Type B pancreatic cell (in vitro differentiated cells): ENCODE measurements around the gene KIF26B. TPM values are rescaled to one million over a fixed set of nuclear protein-coding genes. Genes with fewer than 3 reads are reported as not detected.
A peak's percentile ranks its signal among the peaks of the same experiment; 100 is the strongest.

Experiments used
- DNase-seq: peaks from one replicate; pipeline ENCODE4 v3.0.0; 2021; ENCODE audit warnings: mixed read lengths; ENCODE audit not compliant: unreplicated experiment; ENCODE audit errors: extremely low spot score
- H3K27ac Mint-ChIP-seq: 2 replicates; pipeline ENCODE4 v1.8.0; 2021; ENCODE audit warnings: mild to moderate bottlenecking, mixed read lengths
- H3K27me3 Mint-ChIP-seq: 2 replicates; pipeline ENCODE4 v1.8.0; 2021; ENCODE audit warnings: mixed read lengths
- H3K36me3 Mint-ChIP-seq: 2 replicates; pipeline ENCODE4 v1.8.0; 2021; ENCODE audit warnings: mixed read lengths
- H3K4me1 Mint-ChIP-seq: one replicate; pipeline ENCODE4 v1.8.0; 2021; ENCODE audit warnings: mixed read lengths; ENCODE audit not compliant: unreplicated experiment
- H3K4me3 Mint-ChIP-seq: 2 replicates; pipeline ENCODE4 v1.8.0; 2021; ENCODE audit warnings: mild to moderate bottlenecking, mixed read lengths
- H3K9me3 Mint-ChIP-seq: 2 replicates; pipeline ENCODE4 v1.8.0; 2021; ENCODE audit warnings: mixed read lengths
- CTCF ChIP-seq: fragments of 200-600 bp; sonication (generic); conservative IDR thresholded peaks from 2 replicates; pipeline ENCODE4 v1.5.0; 2021; ENCODE audit warnings: antibody characterized with exemption, mild to moderate bottlenecking
- total RNA-seq: library from RNA; stranded (reverse); gene quantifications from 2 replicates; pipeline ENCODE4 v1.2.1, GENCODE V29; 2021; ENCODE audit warnings: low replicate concordance

The KIF26B gene
- total RNA-seq, 1 donor from 2014 or later = 22.1 TPM

DNA sequence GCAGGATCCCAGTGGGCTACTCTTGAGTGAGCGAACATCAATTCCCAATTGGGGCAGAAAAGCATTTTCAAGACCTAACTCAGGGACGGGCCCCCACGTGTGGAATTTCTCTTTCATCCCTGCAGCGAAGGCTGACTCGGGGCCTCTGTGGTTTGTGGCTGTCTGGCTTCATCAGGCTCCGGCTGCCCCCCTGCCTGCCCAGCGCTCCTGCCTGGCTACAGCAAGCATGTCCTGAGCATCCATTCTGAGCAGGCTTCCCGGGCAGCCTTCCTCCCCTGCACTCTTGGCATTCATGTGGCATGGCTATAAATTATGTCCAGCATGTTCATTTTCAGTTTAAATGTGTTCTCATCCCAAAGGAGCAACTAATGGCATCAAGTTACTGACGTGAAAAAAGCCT lies 588.1 kb downstream of the KIF26B start:
- H3K4me3 Mint-ChIP-seq = peak overlapping the region; percentile 49
- no peak for DNase-seq
- peaks cover 17% of the 10 kb centered on the region for H3K36me3 Mint-ChIP-seq
- peaks cover 3% of the 10 kb centered on the region for H3K27me3 Mint-ChIP-seq
- peaks cover 16% of the 10 kb centered on the region for H3K4me1 Mint-ChIP-seq
- no peak overlapping the region for H3K27ac Mint-ChIP-seq
- no peak for TF ChIP-seq CTCF
- peaks cover 11% of the 10 kb centered on the region for H3K9me3 Mint-ChIP-seq

DNA sequence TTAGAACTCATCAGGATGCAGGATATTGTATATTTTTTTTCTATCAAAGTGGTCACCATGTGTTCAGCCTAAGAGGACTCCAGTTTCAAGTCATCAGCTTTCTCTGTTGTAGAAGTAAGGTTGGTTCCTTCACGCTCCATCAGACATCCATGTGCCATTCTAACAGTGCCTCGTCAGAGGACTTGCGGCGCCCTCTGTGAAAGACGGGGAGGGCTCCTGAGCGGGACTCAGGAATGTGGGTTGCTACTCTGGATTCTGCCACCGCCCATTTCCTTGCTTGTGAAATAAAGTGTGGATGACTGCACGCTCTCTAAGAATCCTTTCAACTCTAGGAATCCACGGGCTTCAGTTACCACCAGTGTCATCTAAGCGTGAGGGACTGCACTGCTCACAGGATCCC lies 593.5 kb downstream of the KIF26B start:
- DNase-seq = no peak
- H3K4me3 Mint-ChIP-seq = no peak overlapping the region
- H3K27me3 Mint-ChIP-seq = peaks cover 3% of the 10 kb centered on the region
- H3K36me3 Mint-ChIP-seq = peaks cover 18% of the 10 kb centered on the region
- peaks cover 24% of the 10 kb centered on the region for H3K4me1 Mint-ChIP-seq
- H3K27ac Mint-ChIP-seq = no peak overlapping the region
- TF ChIP-seq CTCF = no peak
- peaks cover 9% of the 10 kb centered on the region for H3K9me3 Mint-ChIP-seq

- H3K9me3 Mint-ChIP-seq = peaks cover 9% of the 10 kb centered on the region
- H3K27ac Mint-ChIP-seq = no peak overlapping the region
- TF ChIP-seq CTCF = no peak
- H3K4me1 Mint-ChIP-seq = peaks cover 20% of the 10 kb centered on the region
- H3K27me3 Mint-ChIP-seq = peaks cover 3% of the 10 kb centered on the region
- peaks cover 18% of the 10 kb centered on the region for H3K36me3 Mint-ChIP-seq
- H3K4me3 Mint-ChIP-seq = no peak overlapping the region
- DNase-seq = no peak
Observed at GRCh38 chr1:245748646-245749045, 593.9 kb downstream of the KIF26B start.

GRCh38 chr1:245749053-245749452 lies 594.3 kb downstream of the KIF26B start:
- no peak overlapping the region for H3K4me3 Mint-ChIP-seq
- no peak for DNase-seq
- H3K27me3 Mint-ChIP-seq = peaks cover 3% of the 10 kb centered on the region
- peaks cover 19% of the 10 kb centered on the region for H3K4me1 Mint-ChIP-seq
- H3K9me3 Mint-ChIP-seq = peaks cover 9% of the 10 kb centered on the region
- peaks cover 18% of the 10 kb centered on the region for H3K36me3 Mint-ChIP-seq
- no peak for TF ChIP-seq CTCF
- no peak overlapping the region for H3K27ac Mint-ChIP-seq

GRCh38 chr1:245750261-245750660 lies 595.5 kb downstream of the KIF26B start:
- peaks cover 19% of the 10 kb centered on the region for H3K4me1 Mint-ChIP-seq
- H3K27ac Mint-ChIP-seq = no peak overlapping the region
- no peak for DNase-seq
- peaks cover 11% of the 10 kb centered on the region for H3K9me3 Mint-ChIP-seq
- no peak overlapping the region for H3K4me3 Mint-ChIP-seq
- peaks cover 3% of the 10 kb centered on the region for H3K27me3 Mint-ChIP-seq
- peaks cover 19% of the 10 kb centered on the region for H3K36me3 Mint-ChIP-seq
- no peak for TF ChIP-seq CTCF

DNA sequence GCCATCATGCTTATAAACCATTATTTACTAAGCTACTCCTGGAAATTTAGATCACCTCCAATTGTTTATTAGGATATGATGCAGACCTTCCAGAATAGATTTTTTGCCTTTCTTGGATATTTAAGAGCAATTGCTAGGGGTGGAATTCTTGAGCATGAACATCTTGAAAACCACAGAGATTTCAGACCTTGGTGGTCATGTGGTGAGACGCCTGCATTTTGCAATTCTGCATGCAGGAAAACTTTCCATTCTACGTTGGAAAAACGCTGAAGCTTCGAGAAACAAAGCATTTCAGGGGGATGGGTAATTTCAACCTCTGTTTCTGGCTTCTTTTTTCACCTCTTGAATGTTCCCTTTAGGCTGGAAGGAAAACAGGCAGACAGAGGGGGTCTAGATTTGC lies 596.3 kb downstream of the KIF26B start:
- H3K4me1 Mint-ChIP-seq = peaks cover 19% of the 10 kb centered on the region
- H3K9me3 Mint-ChIP-seq = peaks cover 16% of the 10 kb centered on the region
- H3K4me3 Mint-ChIP-seq = no peak overlapping the region
- peak overlapping the region; percentile 40 for H3K27ac Mint-ChIP-seq
- no peaks in the 10 kb centered on the region for H3K27me3 Mint-ChIP-seq
- peaks cover 19% of the 10 kb centered on the region for H3K36me3 Mint-ChIP-seq
- no peak for TF ChIP-seq CTCF
- DNase-seq = no peak
